ENCODE measurements around the gene CLOCK. TPM values are rescaled to one million over a fixed set of nuclear protein-coding genes. Genes with fewer than 3 reads are reported as not detected.

The CLOCK gene
- total and polyA plus RNA-seq, 9 of the 15 experiments (the other 6 are each of a cell fraction or from before 2014, with no cell fraction given), result 3.7 to 14.4 (median 9.4) TPM

GRCh38 chr4:55560096-55560495 is 13.4 kb upstream of the CLOCK start (continued):
- TF ChIP-seq ZNF584 (CRISPR knock-in tag; IDR thresholded peaks at IDR 0.05; ENCODE audit: low read depth) (no peak), ZFPM2 (CRISPR knock-in tag; IDR thresholded peaks at IDR 0.05) (no peak)

- Histone ChIP-seq H3K9me3 (replicated peaks; ENCODE audit: control insufficient read depth, insufficient read depth, low read depth, low read length) (no peaks in the 10 kb centered on the region; the same call in 1 of the 2 replicates), H3K9ac (ENCODE audit: insufficient read depth in 1 of 2, low read depth in 2 of 2, low read length in 2 of 2) (no peak overlapping the region), H3K36me3 (ENCODE audit: control insufficient read depth, insufficient read depth, low read length) (no peaks in the 10 kb centered on the region), H3K9me1 (ENCODE audit: control insufficient read depth, insufficient read depth, low read length) (no peaks in the 10 kb centered on the region), H3K79me2 (ENCODE audit: control insufficient read depth, insufficient read depth, low read length) (no peaks in the 10 kb centered on the region), H3K4me1 (replicated peaks in 1 of 2; ENCODE audit: control insufficient read depth in 2 of 2, insufficient read depth in 2 of 2, low read length in 2 of 2) (peaks cover 0 to 6% of the 10 kb centered on the region in 2 experiments; a peak in 3 of 5 replicates), H2AFZ (ENCODE audit: low read depth, low read length) (no peak overlapping the region), H3K27ac (ENCODE audit: extremely low read depth, low read depth, low read length) (no peak overlapping the region), H3K4me3 (no peak overlapping the region), H3K4me2 (ENCODE audit: insufficient read depth, low read length) (no peak overlapping the region), H3K27me3 (ENCODE audit: control insufficient read depth in 2 of 2, insufficient read depth in 2 of 2, low read length in 2 of 2) (no peaks in the 10 kb centered on the region), H4K20me1 (replicated peaks; ENCODE audit: control insufficient read depth, insufficient read depth, low read length) (no peaks in the 10 kb centered on the region)
- intact Hi-C loops (cut with micrococcal nuclease), result no loop called here
- WGBS (ENCODE audit: insufficient coverage, low coverage, missing lambda C conversion rate), result 62% methylated on average over 2 of the region's 2 CpGs
- no TSS peak for BruUV-seq (replicated peaks)
- ChIA-PET CTCF (ENCODE audit: low intra/inter-chr PET ratio) (interaction anchor here (1.1 kb wide), 1 partner anchor 233 kb away, joined by 3 read pairs; no protein-coding TSS in a partner anchor), POLR2A (interaction anchor here (0.7 to 0.9 kb wide), 2 partner anchors 8 to 311 kb away, joined by 3 read pairs; no protein-coding TSS in a partner anchor)
- DNase-seq (ENCODE audit: extremely low read depth in 1 of 4, low spot score in 3 of 4) (peak in 1 of 4 experiments; percentile 32), ATAC-seq (peak; percentile 66), FAIRE-seq (no peak)
- in situ Hi-C loops (cut with MboI), result no loop called here
- no peak for TF ChIP-seq GTF2F1 (IDR thresholded peaks at IDR 0.05; ENCODE audit: low read depth, low read length)
- no peak for TF ChIP-seq POLR2G (IDR thresholded peaks at IDR 0.05; ENCODE audit: low read depth, low read length)
- TF ChIP-seq ZNF785 (CRISPR knock-in tag; IDR thresholded peaks at IDR 0.05), result no peak
- peak; percentile 24 to 36; a peak in 2 of 4 replicates for TF ChIP-seq RAD21 (CRISPR knock-in tag; conservative IDR thresholded peaks at IDR 0.05 in 1 of 2, IDR thresholded peaks at IDR 0.05 in 1 of 2)
- no peak for TF ChIP-seq FIP1L1 (IDR thresholded peaks at IDR 0.05; ENCODE audit: low read depth, low read length, poor library complexity, severe bottlenecking)
- no peak for TF ChIP-seq SMARCA4 (IDR thresholded peaks at IDR 0.05)
- TF ChIP-seq REST (IDR thresholded peaks at IDR 0.05; ENCODE audit: borderline replicate concordance), result peak; percentile 19; the same call in 1 of the 2 replicates
- TF ChIP-seq REST (CRISPR knock-in tag; IDR thresholded peaks at IDR 0.05; ENCODE audit: low read depth), result no peak
- TF ChIP-seq MCM5 (IDR thresholded peaks at IDR 0.05; ENCODE audit: low read depth), result no peak
- TF ChIP-seq HMG20B (CRISPR knock-in tag; IDR thresholded peaks at IDR 0.05), result no peak
- TF ChIP-seq ZNF696 (CRISPR knock-in tag; conservative IDR thresholded peaks at IDR 0.05), result no peak
- TF ChIP-seq CHD4 (IDR thresholded peaks at IDR 0.05; ENCODE audit: insufficient read depth, insufficient replicate concordance, low read depth, low read length, poor library complexity, severe bottlenecking), result no peak
Observed at GRCh38 chr4:55554453-55555030, 7.8 kb upstream of the CLOCK start.

Measured in K562 (cell line).